GM12878 (cell line): ENCODE measurements around the gene DPM3. TPM values are rescaled to one million over a fixed set of nuclear protein-coding genes. Genes with fewer than 3 reads are reported as not detected.

ENCODE experiments used
- CEBPZ ChIP-seq: fragments of 150-350 bp; IDR thresholded peaks from 2 replicates; pipeline ENCODE4 v1.6.1; 2016; ENCODE audit warnings: low read depth, low read length
- FOXK2 ChIP-seq: fragments of 450-650 bp; IDR thresholded peaks from 2 replicates; pipeline ENCODE4 v1.6.1; 2017; ENCODE audit warnings: mild to moderate bottlenecking, moderate library complexity
- KDM1A ChIP-seq: fragments of 200-600 bp; sonication (generic); IDR thresholded peaks from 2 replicates; pipeline ENCODE4 v1.6.1; 2016; ENCODE audit warnings: borderline replicate concordance
- NFIC ChIP-seq: IDR thresholded peaks from 2 replicates; pipeline ENCODE4 v1.6.1; 2012; ENCODE audit warnings: low read depth, mild to moderate bottlenecking, inconsistent platforms, low read length, moderate library complexity
- NR2C1 ChIP-seq: fragments of 450-650 bp; IDR thresholded peaks from 2 replicates; pipeline ENCODE4 v1.6.1; 2017; ENCODE audit warnings: antibody characterized with exemption, mild to moderate bottlenecking, moderate library complexity
- POLR2AphosphoS2 ChIP-seq: IDR thresholded peaks from 2 replicates; pipeline ENCODE4 v1.6.1; 2011; ENCODE audit warnings: low read depth, mild to moderate bottlenecking, low read length, improper control_type of control experiment, moderate library complexity
- RCOR1 ChIP-seq: conservative IDR thresholded peaks from 2 replicates; pipeline ENCODE4 v1.6.1; 2012; ENCODE audit warnings: low read depth, low read length, improper control_type of control experiment
- RFX5 ChIP-seq: IDR thresholded peaks from 2 replicates; pipeline ENCODE4 v1.6.1; 2011; ENCODE audit warnings: low read depth, low read length, improper control_type of control experiment
- RUNX3 ChIP-seq: IDR thresholded peaks from 2 replicates; pipeline ENCODE4 v1.6.1; 2012; ENCODE audit warnings: low read length, inconsistent platforms
- SIN3A ChIP-seq: IDR thresholded peaks from 2 replicates; pipeline ENCODE4 v1.6.1; 2012; ENCODE audit warnings: low read depth, low read length, improper control_type of control experiment
- USF2 ChIP-seq: IDR thresholded peaks from 2 replicates; pipeline ENCODE4 v1.6.1; 2011; ENCODE audit warnings: low read depth, low read length, improper control_type of control experiment, borderline replicate concordance
- YY1 ChIP-seq: IDR thresholded peaks from 2 replicates; pipeline ENCODE4 v1.6.1; 2011; ENCODE audit warnings: low read depth, mild to moderate bottlenecking, low read length
- ZBTB11 ChIP-seq: fragments of 450-650 bp; formaldehyde crosslinking; IDR thresholded peaks from 2 replicates; pipeline ENCODE4 v1.5.0; 2022; ENCODE audit warnings: mild to moderate bottlenecking, missing genetic modification characterization
- ZNF217 ChIP-seq: fragments of 450-650 bp; IDR thresholded peaks from 2 replicates; pipeline ENCODE4 v1.6.1; 2017; ENCODE audit warnings: antibody characterized with exemption, mild to moderate bottlenecking
- polyA plus RNA-seq, 11 experiments: library from polyadenylated mRNA; depleted of rRNA in 4 of 11; unstranded in 6 of 11; stranded (reverse) in 5 of 11; fragments of >200 nt; fragmentation: Nextera tagmentation in 4 of 11; fragmentation: Illumina TruSeq in 1 of 11; extraction: Ambion mirVana in 4 of 11; extraction: Trizol in 1 of 11; gene quantifications; 1 replicate in 1 of 11; 2 replicates in 10 of 11; pipeline versions ENCODE4 v1.2.1 to v1.2.3, GENCODE V29; 2011 to 2016; ENCODE audit warnings: inconsistent platforms in 2 of 11, missing spikeins in 2 of 11, low read depth in 1 of 11
- total RNA-seq, 4 experiments: library from RNA; depleted of rRNA in 3 of 4; stranded (reverse); fragments of >200 nt in 3 of 4; fragmentation: Illumina TruSeq in 1 of 4; extraction: Trizol in 1 of 4; gene quantifications; 2 replicates each; pipeline versions ENCODE4 v1.2.1 to v1.2.3, GENCODE V29; 2013 to 2021
- TF ChIP-seq, protein P1 (sequence below): fragments of 450-650 bp; conservative IDR thresholded peaks from 2 replicates; pipeline ENCODE4 v1.6.1; 2017; ENCODE audit warnings: mild to moderate bottlenecking, moderate library complexity
- TF ChIP-seq, protein P2 (sequence below): fragments of 450-650 bp; IDR thresholded peaks from 2 replicates; pipeline ENCODE4 v1.6.1; 2016; ENCODE audit warnings: mild to moderate bottlenecking
- TF ChIP-seq, protein P3 (sequence below): fragments of 450-650 bp; IDR thresholded peaks from 2 replicates; pipeline ENCODE4 v1.6.1; 2017; ENCODE audit warnings: mild to moderate bottlenecking, low read depth, inconsistent platforms; ENCODE audit not compliant: poor library complexity, severe bottlenecking

The DPM3 gene
- total and polyA plus RNA-seq, 10 of the 15 experiments (the other 5 are each of a cell fraction or from before 2014, with no cell fraction given): 5.9 to 78.7 (median 25.7) TPM

DNA sequence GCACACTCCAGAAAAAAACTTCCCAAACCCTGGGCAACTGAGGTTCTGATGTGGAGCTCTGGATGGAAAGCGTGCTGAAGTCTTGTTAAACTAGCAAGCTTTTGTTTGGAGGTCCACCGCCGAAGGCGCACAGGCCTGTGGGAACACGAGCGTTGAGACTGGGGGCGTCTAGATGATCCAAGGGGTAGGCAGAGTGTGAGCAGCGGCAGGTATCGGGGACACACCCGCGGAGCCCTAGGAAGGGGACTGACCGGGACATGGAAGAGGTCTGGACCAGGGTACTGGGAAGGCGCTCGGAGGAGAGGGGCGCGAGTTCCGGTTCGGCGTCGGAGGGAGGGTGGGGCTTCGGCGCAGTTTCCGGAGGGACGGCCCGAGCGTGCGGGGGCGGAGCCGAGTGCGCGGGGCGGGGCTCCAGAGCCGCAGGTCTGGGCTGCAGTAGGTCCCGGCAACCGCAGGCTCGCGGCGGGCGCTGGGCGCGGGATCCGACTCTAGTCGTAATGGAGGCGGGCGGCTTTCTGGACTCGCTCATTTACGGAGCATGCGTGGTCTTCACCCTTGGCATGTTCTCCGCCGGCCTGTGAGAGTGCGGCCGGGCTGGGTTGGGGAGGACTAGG is 4.8 kb downstream of the DPM3 start, which contains the start of gene SLC50A1 (continued):
- TF ChIP-seq CEBPZ: no peak
- TF ChIP-seq, protein P1, sequence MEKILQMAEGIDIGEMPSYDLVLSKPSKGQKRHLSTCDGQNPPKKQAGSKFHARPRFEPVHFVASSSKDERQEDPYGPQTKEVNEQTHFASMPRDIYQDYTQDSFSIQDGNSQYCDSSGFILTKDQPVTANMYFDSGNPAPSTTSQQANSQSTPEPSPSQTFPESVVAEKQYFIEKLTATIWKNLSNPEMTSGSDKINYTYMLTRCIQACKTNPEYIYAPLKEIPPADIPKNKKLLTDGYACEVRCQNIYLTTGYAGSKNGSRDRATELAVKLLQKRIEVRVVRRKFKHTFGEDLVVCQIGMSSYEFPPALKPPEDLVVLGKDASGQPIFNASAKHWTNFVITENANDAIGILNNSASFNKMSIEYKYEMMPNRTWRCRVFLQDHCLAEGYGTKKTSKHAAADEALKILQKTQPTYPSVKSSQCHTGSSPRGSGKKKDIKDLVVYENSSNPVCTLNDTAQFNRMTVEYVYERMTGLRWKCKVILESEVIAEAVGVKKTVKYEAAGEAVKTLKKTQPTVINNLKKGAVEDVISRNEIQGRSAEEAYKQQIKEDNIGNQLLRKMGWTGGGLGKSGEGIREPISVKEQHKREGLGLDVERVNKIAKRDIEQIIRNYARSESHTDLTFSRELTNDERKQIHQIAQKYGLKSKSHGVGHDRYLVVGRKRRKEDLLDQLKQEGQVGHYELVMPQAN: no peak; the same call in 1 of the 2 replicates
- TF ChIP-seq, protein P2, sequence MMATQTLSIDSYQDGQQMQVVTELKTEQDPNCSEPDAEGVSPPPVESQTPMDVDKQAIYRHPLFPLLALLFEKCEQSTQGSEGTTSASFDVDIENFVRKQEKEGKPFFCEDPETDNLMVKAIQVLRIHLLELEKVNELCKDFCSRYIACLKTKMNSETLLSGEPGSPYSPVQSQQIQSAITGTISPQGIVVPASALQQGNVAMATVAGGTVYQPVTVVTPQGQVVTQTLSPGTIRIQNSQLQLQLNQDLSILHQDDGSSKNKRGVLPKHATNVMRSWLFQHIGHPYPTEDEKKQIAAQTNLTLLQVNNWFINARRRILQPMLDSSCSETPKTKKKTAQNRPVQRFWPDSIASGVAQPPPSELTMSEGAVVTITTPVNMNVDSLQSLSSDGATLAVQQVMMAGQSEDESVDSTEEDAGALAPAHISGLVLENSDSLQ: no peak
- TF ChIP-seq NFIC: no peak
- TF ChIP-seq KDM1A: no peak
- no peak for TF ChIP-seq ZBTB11 (CRISPR knock-in tag)
- TF ChIP-seq RFX5: no peak
- TF ChIP-seq SIN3A: peak; percentile 43; the same call in 1 of the 2 replicates
- TF ChIP-seq ZNF217: no peak
- peak; percentile 93 for TF ChIP-seq POLR2AphosphoS2
- TF ChIP-seq, protein P3, sequence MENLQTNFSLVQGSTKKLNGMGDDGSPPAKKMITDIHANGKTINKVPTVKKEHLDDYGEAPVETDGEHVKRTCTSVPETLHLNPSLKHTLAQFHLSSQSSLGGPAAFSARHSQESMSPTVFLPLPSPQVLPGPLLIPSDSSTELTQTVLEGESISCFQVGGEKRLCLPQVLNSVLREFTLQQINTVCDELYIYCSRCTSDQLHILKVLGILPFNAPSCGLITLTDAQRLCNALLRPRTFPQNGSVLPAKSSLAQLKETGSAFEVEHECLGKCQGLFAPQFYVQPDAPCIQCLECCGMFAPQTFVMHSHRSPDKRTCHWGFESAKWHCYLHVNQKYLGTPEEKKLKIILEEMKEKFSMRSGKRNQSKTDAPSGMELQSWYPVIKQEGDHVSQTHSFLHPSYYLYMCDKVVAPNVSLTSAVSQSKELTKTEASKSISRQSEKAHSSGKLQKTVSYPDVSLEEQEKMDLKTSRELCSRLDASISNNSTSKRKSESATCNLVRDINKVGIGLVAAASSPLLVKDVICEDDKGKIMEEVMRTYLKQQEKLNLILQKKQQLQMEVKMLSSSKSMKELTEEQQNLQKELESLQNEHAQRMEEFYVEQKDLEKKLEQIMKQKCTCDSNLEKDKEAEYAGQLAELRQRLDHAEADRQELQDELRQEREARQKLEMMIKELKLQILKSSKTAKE: no peak
- TF ChIP-seq NR2C1: no peak
- TF ChIP-seq RCOR1: no peak
- no peak for TF ChIP-seq FOXK2
- peak; percentile 84 for TF ChIP-seq RUNX3
- TF ChIP-seq YY1: no peak
- TF ChIP-seq USF2: no peak
